LNCaP clone FGC (cell line): ENCODE data around the gene NGEF.

ENCODE experiments used
- DNase-seq: peaks from one replicate; pipeline ENCODE4 v3.0.0-alpha.2; 2011; ENCODE audit warnings: low read depth
- H3K4me3 ChIP-seq: 2 replicates; pipeline ENCODE4 v1.5.1; 2011; ENCODE audit warnings: mild to moderate bottlenecking, low read depth, low read length, control low read depth
- TF ChIP-seq, protein P1 (sequence below): IDR thresholded peaks from 2 replicates; pipeline ENCODE4 v1.5.1; 2012; ENCODE audit warnings: mild to moderate bottlenecking; ENCODE audit not compliant: control insufficient read depth, insufficient read depth; ENCODE audit errors: extremely low read depth

NGEF gene

DNA sequence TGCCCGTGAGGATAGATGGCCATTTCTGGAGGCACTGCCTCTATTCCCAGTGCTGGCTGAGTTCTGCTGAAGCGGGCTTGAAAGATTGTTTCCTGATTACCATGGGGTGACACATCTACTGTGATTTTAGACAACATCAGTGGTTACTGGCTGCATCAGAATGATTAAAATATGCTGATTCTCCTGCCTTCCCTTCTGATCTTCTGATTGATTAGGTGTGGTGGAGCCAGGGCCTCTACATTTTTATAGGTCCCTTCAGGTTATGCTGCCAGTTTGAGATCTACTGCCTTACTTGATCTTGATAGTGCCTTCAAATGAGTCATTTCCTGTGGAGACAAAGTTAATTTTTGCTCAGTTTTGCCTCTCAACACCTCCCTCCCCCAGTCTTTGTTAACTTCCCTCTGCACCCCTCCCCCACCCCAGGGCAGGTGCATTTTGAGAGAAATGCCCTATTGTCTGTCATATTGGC lies 174.6 kb downstream of the NGEF start:
- DNase-seq, result no peak
- TF ChIP-seq, protein P1, sequence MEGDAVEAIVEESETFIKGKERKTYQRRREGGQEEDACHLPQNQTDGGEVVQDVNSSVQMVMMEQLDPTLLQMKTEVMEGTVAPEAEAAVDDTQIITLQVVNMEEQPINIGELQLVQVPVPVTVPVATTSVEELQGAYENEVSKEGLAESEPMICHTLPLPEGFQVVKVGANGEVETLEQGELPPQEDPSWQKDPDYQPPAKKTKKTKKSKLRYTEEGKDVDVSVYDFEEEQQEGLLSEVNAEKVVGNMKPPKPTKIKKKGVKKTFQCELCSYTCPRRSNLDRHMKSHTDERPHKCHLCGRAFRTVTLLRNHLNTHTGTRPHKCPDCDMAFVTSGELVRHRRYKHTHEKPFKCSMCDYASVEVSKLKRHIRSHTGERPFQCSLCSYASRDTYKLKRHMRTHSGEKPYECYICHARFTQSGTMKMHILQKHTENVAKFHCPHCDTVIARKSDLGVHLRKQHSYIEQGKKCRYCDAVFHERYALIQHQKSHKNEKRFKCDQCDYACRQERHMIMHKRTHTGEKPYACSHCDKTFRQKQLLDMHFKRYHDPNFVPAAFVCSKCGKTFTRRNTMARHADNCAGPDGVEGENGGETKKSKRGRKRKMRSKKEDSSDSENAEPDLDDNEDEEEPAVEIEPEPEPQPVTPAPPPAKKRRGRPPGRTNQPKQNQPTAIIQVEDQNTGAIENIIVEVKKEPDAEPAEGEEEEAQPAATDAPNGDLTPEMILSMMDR, result no peak
- H3K4me3 ChIP-seq, result no peak overlapping the region

DNA sequence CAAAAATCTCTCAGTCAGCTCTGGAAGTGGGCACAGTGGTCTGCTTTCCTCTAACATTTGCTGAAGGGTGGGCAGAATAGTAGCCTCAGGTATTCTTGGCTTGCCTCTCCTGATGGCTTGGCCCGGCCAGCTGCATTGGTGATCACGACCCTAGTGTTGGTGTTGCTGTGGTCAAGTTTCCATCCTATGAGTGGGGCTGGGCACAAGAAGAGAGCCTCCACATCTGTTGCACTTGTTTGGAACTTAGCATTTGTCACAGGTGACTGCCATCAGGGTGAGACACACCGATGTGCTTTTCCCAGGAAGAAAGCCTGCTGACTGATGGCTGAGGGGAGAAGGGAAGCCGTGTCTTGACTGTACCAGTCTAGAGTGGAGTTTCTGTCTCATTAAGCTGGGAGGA lies 176.1 kb downstream of the NGEF start:
- DNase-seq, result no peak
- TF ChIP-seq, protein P1, result no peak
- H3K4me3 ChIP-seq, result no peak overlapping the region

DNA sequence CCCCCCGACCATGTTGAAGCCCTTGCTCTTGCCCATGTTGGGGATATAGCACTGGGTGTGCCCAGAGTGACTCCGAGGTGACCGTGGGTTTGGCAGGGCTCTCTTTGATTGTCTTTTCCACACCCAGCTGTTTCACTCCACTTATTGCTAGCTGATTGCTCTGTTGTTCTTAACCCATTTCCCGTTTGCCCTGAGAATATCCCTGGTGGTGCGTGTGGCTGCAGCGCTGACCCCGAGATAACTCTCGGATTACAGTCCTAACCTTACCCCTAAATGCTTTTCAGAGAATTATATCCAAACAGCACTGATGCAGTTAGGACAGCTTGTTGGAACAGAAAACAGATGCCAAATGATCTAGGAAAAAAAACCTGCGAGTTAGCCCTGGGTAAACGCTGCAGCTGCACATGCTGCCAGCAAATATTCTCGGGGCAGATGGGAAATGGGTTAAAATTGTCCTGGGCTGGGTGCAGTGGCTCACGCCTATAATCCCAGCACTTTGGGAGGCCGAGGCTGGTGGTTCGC lies 177.3 kb downstream of the NGEF start:
- no peak for DNase-seq
- no peak overlapping the region for H3K4me3 ChIP-seq
- TF ChIP-seq, protein P1, result no peak

DNA sequence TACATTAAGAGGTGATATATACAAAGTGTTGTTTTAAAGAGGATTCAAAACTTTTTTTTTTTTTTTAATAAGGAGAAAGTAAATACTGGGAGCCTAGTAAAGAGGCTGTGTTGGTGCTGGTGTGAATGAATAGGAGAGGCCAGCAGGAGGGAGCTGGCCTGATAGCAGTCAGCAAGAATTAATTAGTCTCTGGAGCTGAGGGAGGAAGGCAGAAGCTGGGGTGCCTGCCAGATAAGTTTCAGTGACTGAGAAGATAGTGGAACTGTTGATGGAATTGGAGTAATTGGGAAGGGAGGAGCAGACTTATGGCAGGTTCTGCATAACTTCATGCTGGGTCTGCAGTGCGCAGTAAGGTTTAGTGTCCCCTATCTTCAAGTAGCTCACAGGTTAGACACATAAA lies 179.2 kb downstream of the NGEF start:
- H3K4me3 ChIP-seq, result no peak overlapping the region; the same call in 1 of the 2 replicates
- DNase-seq, result peak; percentile 8
- TF ChIP-seq, protein P1, result no peak

DNA sequence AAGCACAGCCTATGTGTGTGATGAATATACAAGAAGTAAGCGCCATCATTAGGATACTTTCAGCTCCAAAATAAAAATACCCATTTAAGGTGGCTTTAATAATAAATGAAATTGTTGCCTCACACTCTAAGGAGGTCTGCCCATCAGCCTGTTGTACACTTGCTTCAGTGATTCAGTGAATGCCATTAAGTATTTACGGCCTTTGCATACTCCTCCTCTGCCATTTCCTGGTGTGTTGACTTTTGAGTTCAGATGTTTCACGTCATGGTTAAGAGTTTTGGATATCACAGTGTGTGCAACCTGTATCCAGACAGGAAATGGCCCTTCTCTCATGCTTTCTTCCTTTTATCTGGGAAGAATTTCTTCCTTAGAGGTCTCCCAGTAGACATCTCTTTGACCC lies 181.6 kb downstream of the NGEF start:
- TF ChIP-seq, protein P1, result no peak
- H3K4me3 ChIP-seq, result no peak overlapping the region
- DNase-seq, result no peak

DNA sequence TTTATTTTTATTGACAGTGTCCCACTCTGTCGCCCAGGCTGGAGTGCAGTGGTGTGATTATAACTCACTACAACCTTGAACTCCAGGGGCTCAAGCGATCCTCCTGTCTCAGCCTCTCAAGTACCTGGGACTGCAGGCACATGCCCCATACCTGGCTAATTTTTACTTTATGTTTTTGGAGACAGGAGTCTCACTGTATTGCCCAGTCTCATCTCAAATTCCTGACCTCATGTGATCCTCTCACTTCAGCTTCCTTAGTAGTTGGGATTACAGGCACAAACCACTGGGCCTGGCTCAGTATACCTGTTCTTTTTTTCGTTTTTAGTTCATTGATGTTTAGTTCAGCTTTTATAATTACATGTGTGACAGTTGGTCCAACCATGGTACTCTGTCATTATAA lies 183.1 kb downstream of the NGEF start:
- no peak overlapping the region for H3K4me3 ChIP-seq
- TF ChIP-seq, protein P1, result no peak
- no peak for DNase-seq
